HepG2 (cell line): ENCODE results near the gene DNAJB11. TPM values are rescaled to one million over a fixed set of nuclear protein-coding genes. Genes with fewer than 3 reads are reported as not detected.
A peak's percentile ranks its signal among the peaks of the same experiment; 100 is the strongest.

Experiments
- ONECUT2 ChIP-seq: sonication (generic); formaldehyde crosslinking; IDR thresholded peaks from 2 replicates; pipeline ENCODE4 v1.4.0; 2020; ENCODE audit warnings: missing genetic modification reagents
- REPIN1 ChIP-seq: sonication (generic); formaldehyde crosslinking; IDR thresholded peaks from 2 replicates; pipeline ENCODE4 v1.8.0; 2022; ENCODE audit warnings: missing genetic modification reagents, low read depth, mild to moderate bottlenecking, borderline replicate concordance
- SP140L ChIP-seq: sonication (generic); formaldehyde crosslinking; IDR thresholded peaks from 2 replicates; pipeline ENCODE4 v1.4.0; 2020; ENCODE audit warnings: missing genetic modification reagents, borderline replicate concordance
- TEF ChIP-seq: sonication (generic); formaldehyde crosslinking; IDR thresholded peaks from 2 replicates; pipeline ENCODE4 v1.5.0; 2020; ENCODE audit warnings: missing genetic modification reagents
- UBTF ChIP-seq: sonication (generic); formaldehyde crosslinking; IDR thresholded peaks from 2 replicates; pipeline ENCODE4 v1.4.0; 2020; ENCODE audit warnings: mild to moderate bottlenecking, missing genetic modification reagents
- ZBTB38 ChIP-seq: sonication (generic); formaldehyde crosslinking; IDR thresholded peaks from 2 replicates; pipeline ENCODE4 v1.5.1; 2020; ENCODE audit warnings: mild to moderate bottlenecking, missing genetic modification reagents
- ZBTB49 ChIP-seq: sonication (generic); formaldehyde crosslinking; IDR thresholded peaks from 2 replicates; pipeline ENCODE4 v1.4.0; 2020; ENCODE audit warnings: missing genetic modification reagents, borderline replicate concordance
- ZNF296 ChIP-seq: sonication (generic); formaldehyde crosslinking; conservative IDR thresholded peaks from 2 replicates; pipeline ENCODE4 v1.5.0; 2020; ENCODE audit warnings: mild to moderate bottlenecking, missing genetic modification reagents
- ZNF672 ChIP-seq: sonication (generic); formaldehyde crosslinking; IDR thresholded peaks from 2 replicates; pipeline ENCODE4 v1.8.1; 2022; ENCODE audit warnings: missing genetic modification reagents
- polyA plus RNA-seq, 8 experiments: library from polyadenylated mRNA; depleted of rRNA in 3 of 8; stranded (reverse) in 7 of 8; unstranded in 1 of 8; fragments of >200 nt; fragmentation: Illumina TruSeq in 4 of 8; extraction: Trizol in 4 of 8; gene quantifications; 2 replicates each; pipeline versions ENCODE4 v1.2.1 to v1.2.3, GENCODE V29; 2011 to 2016; ENCODE audit warnings: low read depth in 4 of 8, missing spikeins in 1 of 8, mixed read lengths in 1 of 8; ENCODE audit not compliant: insufficient read depth in 1 of 8
- total RNA-seq, 5 experiments: library from RNA; depleted of rRNA; stranded (reverse); fragments of >200 nt; fragmentation: Illumina TruSeq; extraction: Trizol; gene quantifications; 2 replicates each; pipeline ENCODE4 v1.2.3, GENCODE V29; 2016; ENCODE audit warnings: low read depth in 1 of 5
- TF ChIP-seq, protein P1 (sequence below): IDR thresholded peaks from 2 replicates; pipeline ENCODE4 v1.6.1; 2018; ENCODE audit warnings: missing genetic modification reagents, mild to moderate bottlenecking, missing compliant biosample characterization
- TF ChIP-seq, protein P2 (sequence below): sonication (generic); formaldehyde crosslinking; IDR thresholded peaks from 2 replicates; pipeline ENCODE4 v1.4.0; 2020; ENCODE audit warnings: mild to moderate bottlenecking, missing genetic modification reagents, borderline replicate concordance
- TF ChIP-seq, protein P3 (sequence below), 2 experiments: sonication (generic) in 1 of 2; formaldehyde crosslinking in 1 of 2; IDR thresholded peaks; 2 replicates each; pipeline versions ENCODE4 v1.5.1 to v1.6.1; 2011 to 2020; ENCODE audit warnings: borderline replicate concordance in 1 of 2, low read depth in 1 of 2, low read length in 1 of 2, mild to moderate bottlenecking in 1 of 2, missing genetic modification reagents in 1 of 2, moderate library complexity in 1 of 2

Gene DNAJB11
- total and polyA plus RNA-seq, 2 of the 13 experiments (the other 11 are each of a cell fraction or from before 2014, with no cell fraction given) = 41.0 to 132 TPM

DNA sequence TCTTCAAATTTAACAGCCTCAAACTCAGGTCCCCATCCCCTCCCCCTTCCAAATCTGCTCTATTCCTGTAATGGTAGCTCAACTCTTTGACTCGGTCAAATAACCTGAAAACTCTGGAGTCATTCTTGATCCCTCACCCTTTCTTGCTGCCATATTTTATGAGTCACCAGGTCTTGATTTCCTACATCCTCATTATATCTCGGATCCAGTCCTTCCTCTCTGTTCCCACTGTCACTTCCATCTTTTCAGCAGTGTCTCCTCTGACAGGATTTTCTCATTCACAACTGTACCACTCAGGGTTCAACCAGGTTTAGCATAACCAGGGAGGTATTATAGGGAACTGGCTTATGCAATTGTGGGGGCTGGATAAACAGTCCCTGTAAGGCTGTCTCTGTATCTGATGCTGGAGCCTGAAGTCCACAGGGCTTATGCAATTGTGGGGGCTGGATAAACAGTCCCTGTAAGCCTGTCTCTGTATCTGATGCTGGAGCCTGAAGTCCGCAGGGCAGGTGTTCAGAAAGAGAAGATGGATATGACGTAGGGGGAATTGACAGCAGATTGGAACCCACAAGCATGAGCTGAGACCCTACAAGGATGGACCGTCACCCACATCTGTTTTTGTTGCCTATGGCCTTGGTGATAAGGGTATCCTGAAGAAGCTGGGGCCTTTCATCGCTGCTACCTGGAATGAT lies 60.6 kb downstream of the DNAJB11 start (continued):
- TF ChIP-seq ONECUT2 (CRISPR knock-in tag) (0 out of 2 replicates have a peak, but pooled peaks have one; percentile 23), ZBTB38 (CRISPR knock-in tag) (peak; percentile 30; the same call in 1 of the 2 replicates), ZNF672 (CRISPR knock-in tag) (no peak), ZNF296 (CRISPR knock-in tag) (no peak), TEF (CRISPR knock-in tag) (peak; percentile 97), REPIN1 (CRISPR knock-in tag) (peak; percentile 88; the same call in 1 of the 2 replicates), ZBTB49 (CRISPR knock-in tag) (no peak), UBTF (peak; percentile 51; the same call in 1 of the 2 replicates), SP140L (CRISPR knock-in tag) (peak; percentile 51; the same call in 1 of the 2 replicates)
- TF ChIP-seq, protein P1, sequence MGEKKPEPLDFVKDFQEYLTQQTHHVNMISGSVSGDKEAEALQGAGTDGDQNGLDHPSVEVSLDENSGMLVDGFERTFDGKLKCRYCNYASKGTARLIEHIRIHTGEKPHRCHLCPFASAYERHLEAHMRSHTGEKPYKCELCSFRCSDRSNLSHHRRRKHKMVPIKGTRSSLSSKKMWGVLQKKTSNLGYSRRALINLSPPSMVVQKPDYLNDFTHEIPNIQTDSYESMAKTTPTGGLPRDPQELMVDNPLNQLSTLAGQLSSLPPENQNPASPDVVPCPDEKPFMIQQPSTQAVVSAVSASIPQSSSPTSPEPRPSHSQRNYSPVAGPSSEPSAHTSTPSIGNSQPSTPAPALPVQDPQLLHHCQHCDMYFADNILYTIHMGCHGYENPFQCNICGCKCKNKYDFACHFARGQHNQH (CRISPR knock-in tag) = peak; percentile 84
- TF ChIP-seq, protein P2, sequence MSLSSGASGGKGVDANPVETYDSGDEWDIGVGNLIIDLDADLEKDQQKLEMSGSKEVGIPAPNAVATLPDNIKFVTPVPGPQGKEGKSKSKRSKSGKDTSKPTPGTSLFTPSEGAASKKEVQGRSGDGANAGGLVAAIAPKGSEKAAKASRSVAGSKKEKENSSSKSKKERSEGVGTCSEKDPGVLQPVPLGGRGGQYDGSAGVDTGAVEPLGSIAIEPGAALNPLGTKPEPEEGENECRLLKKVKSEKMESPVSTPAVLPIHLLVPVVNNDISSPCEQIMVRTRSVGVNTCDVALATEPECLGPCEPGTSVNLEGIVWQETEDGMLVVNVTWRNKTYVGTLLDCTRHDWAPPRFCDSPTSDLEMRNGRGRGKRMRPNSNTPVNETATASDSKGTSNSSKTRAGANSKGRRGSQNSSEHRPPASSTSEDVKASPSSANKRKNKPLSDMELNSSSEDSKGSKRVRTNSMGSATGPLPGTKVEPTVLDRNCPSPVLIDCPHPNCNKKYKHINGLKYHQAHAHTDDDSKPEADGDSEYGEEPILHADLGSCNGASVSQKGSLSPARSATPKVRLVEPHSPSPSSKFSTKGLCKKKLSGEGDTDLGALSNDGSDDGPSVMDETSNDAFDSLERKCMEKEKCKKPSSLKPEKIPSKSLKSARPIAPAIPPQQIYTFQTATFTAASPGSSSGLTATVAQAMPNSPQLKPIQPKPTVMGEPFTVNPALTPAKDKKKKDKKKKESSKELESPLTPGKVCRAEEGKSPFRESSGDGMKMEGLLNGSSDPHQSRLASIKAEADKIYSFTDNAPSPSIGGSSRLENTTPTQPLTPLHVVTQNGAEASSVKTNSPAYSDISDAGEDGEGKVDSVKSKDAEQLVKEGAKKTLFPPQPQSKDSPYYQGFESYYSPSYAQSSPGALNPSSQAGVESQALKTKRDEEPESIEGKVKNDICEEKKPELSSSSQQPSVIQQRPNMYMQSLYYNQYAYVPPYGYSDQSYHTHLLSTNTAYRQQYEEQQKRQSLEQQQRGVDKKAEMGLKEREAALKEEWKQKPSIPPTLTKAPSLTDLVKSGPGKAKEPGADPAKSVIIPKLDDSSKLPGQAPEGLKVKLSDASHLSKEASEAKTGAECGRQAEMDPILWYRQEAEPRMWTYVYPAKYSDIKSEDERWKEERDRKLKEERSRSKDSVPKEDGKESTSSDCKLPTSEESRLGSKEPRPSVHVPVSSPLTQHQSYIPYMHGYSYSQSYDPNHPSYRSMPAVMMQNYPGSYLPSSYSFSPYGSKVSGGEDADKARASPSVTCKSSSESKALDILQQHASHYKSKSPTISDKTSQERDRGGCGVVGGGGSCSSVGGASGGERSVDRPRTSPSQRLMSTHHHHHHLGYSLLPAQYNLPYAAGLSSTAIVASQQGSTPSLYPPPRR (CRISPR knock-in tag) = peak; percentile 85
- TF ChIP-seq, protein P3, sequence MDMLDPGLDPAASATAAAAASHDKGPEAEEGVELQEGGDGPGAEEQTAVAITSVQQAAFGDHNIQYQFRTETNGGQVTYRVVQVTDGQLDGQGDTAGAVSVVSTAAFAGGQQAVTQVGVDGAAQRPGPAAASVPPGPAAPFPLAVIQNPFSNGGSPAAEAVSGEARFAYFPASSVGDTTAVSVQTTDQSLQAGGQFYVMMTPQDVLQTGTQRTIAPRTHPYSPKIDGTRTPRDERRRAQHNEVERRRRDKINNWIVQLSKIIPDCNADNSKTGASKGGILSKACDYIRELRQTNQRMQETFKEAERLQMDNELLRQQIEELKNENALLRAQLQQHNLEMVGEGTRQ (IDR thresholded peaks at IDR 0.05; ENCODE audit: low read depth, low read length) = no peak
- TF ChIP-seq, protein P3 (CRISPR knock-in tag; IDR thresholded peaks at IDR 0.05; ENCODE audit: borderline replicate concordance) = peak; percentile 36; the same call in 1 of the 2 replicates
